H1 (cell line): Measurements from ENCODE around the gene INPP4B.

Source experiments
- EZH2 ChIP-seq: fragments of 200-600 bp; sonication (generic); IDR thresholded peaks from 2 replicates; pipeline ENCODE4 v1.7.1; 2012; ENCODE audit warnings: low read depth, mild to moderate bottlenecking, moderate library complexity, low read length, inconsistent platforms; ENCODE audit not compliant: severe bottlenecking
- GABPA ChIP-seq: IDR thresholded peaks from 2 replicates; pipeline ENCODE4 v1.6.1; 2011; ENCODE audit warnings: mild to moderate bottlenecking, low read length, moderate library complexity, borderline replicate concordance; ENCODE audit not compliant: insufficient read depth
- NRF1 ChIP-seq: IDR thresholded peaks from 2 replicates; pipeline ENCODE4 v1.6.1; 2011; ENCODE audit warnings: mild to moderate bottlenecking, low read depth, low read length, improper control_type of control experiment
- POLR2A ChIP-seq, 2 experiments: IDR thresholded peaks; 1 replicate in 1 of 2; 2 replicates in 1 of 2; pipeline ENCODE4 v1.6.1; 2011; ENCODE audit warnings: low read depth in 2 of 2, low read length in 2 of 2, mild to moderate bottlenecking in 2 of 2; ENCODE audit errors: control extremely low read depth in 1 of 2
- POLR2AphosphoS5 ChIP-seq: IDR thresholded peaks from 2 replicates; pipeline ENCODE4 v1.6.1; 2011; ENCODE audit warnings: low read depth, low read length
- RNF2 ChIP-seq: fragments of 200-900, 300-1000 bp; sonication (generic); IDR thresholded peaks from 2 replicates; pipeline ENCODE4 v1.7.1; 2016; ENCODE audit warnings: borderline replicate concordance, low read depth, mild to moderate bottlenecking, antibody characterized with exemption, low read length; ENCODE audit not compliant: poor library complexity, severe bottlenecking; ENCODE audit errors: missing control alignments
- TBP ChIP-seq: IDR thresholded peaks from 2 replicates; pipeline ENCODE4 v1.6.1; 2011; ENCODE audit warnings: low read depth, low read length, improper control_type of control experiment
- TF ChIP-seq, protein P1 (sequence below), 3 experiments: IDR thresholded peaks; 1 replicate in 2 of 3; 2 replicates in 1 of 3; pipeline versions ENCODE4 v1.5.1 to v1.6.1; 2011; ENCODE audit warnings: low read length in 3 of 3, mild to moderate bottlenecking in 3 of 3, inconsistent platforms in 2 of 3, low read depth in 1 of 3, moderate library complexity in 1 of 3; ENCODE audit not compliant: insufficient read depth in 1 of 3; ENCODE audit errors: control extremely low read depth in 1 of 3

DNA sequence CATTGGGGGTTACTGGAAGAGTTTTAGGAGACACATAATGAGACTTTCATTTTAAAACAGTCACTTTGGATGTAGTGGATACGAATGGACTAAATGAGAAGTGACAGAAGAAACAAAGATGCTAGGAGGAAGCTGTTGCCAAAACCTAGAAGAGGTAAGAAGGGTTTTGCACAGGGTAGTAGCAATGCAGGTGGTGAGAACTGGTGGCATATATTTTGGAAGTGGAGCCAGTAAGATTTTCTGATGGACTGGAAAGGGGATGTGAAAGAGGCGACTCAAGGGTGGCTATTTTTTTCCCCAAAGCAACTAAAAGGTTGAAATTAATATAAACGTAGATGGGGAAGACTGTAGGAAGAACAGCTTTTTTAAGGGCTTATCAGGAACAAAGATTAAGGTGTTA lies 747.7 kb downstream of the INPP4B start:
- TF ChIP-seq EZH2, result no peak
- TF ChIP-seq, protein P1, sequence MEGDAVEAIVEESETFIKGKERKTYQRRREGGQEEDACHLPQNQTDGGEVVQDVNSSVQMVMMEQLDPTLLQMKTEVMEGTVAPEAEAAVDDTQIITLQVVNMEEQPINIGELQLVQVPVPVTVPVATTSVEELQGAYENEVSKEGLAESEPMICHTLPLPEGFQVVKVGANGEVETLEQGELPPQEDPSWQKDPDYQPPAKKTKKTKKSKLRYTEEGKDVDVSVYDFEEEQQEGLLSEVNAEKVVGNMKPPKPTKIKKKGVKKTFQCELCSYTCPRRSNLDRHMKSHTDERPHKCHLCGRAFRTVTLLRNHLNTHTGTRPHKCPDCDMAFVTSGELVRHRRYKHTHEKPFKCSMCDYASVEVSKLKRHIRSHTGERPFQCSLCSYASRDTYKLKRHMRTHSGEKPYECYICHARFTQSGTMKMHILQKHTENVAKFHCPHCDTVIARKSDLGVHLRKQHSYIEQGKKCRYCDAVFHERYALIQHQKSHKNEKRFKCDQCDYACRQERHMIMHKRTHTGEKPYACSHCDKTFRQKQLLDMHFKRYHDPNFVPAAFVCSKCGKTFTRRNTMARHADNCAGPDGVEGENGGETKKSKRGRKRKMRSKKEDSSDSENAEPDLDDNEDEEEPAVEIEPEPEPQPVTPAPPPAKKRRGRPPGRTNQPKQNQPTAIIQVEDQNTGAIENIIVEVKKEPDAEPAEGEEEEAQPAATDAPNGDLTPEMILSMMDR (IDR thresholded peaks at IDR 0.05; ENCODE audit: control extremely low read depth in 1 of 3, insufficient read depth in 1 of 3, low read depth in 1 of 3, low read length in 3 of 3), result no peak
- TF ChIP-seq GABPA, result no peak
- TF ChIP-seq NRF1, result no peak
- TF ChIP-seq TBP, result no peak
- no peak for TF ChIP-seq RNF2
- no peak for TF ChIP-seq POLR2A (IDR thresholded peaks at IDR 0.05; ENCODE audit: control extremely low read depth in 1 of 2, low read depth in 2 of 2, low read length in 2 of 2)
- TF ChIP-seq POLR2AphosphoS5, result no peak
